ENCODE results near the gene FCN3.
A peak's percentile ranks its signal among the peaks of the same experiment; 100 is the strongest.
"Not testable (repeated sequence)": the region's sequence is repeated elsewhere in the genome, so short reads cannot be mapped to it uniquely, and the experiment has no call there.

The FCN3 gene

GRCh38 chr1:27398405-27399149 is 24.0 kb upstream of the FCN3 start:
- no peak for DNase-seq

DNA sequence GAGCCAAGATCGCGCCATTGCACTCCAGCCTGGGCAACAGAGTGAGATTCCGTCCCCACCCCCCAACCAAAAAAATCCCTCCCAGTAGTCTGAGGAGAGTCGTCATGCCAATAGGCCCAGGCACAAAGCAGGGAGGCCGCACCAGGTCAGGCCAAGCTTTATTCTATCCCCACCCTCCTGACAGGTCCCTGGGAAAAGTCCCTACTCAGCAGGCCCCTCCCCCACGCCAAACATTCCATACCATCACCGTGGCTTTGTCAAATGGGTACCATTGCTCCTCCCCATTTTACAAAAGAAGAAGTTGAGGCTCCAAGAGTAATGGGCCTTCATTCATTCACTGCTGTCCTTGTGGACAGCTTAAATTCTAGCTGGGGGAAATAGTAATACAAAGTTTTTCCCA is 23.1 kb upstream of the FCN3 start:
- DNase-seq = no peak

DNA sequence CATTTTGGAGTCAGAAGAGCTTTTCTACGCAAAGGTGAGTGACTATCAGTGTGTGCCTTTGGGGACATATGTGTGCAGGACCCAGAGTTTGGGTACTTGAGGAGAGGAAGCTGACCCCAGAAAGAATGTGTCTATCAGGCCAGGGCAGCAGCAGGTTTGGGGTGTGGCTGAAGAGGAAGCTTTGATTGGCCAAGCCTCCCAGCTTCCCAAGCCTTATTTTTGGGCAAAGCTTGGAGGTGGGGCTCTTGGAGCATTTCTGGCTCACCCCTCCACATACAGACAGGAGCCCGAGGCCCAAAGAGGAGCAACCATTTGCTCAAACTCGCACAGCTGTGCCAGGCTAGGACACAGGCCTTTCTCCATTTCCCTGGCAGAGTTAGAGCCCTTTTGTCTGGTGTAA is 22.5 kb upstream of the FCN3 start:
- no peak for DNase-seq

GRCh38 chr1:27395441-27396195 is 21.0 kb upstream of the FCN3 start:
- DNase-seq = peak; percentile 79

DNA sequence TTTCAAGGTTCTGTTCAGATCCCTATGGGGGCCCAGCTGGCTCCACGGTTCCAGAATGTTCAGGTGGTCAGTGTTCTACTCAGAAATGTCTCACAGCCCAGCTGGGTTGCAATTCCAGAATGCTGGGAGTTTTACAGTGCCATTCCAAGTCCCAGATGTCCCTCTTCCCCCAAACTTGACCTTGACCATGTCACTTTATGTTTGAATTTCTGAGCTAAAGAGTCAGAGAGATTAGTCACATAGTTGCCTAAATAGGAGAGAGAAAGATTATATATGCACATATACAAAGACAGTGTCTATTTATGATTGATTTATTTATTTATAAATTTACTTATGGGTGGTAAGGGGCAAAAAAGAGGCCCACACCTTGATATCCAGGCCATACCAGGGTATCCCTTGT is 20.3 kb upstream of the FCN3 start:
- DNase-seq = no peak

GRCh38 chr1:27394282-27394658 is 19.6 kb upstream of the FCN3 start:
- no peak for DNase-seq

- DNase-seq = no peak
These were observed 19.1 kb upstream of the FCN3 start for GRCh38 chr1:27393641-27394281.

- no peak for DNase-seq
These were observed 18.4 kb upstream of the FCN3 start for GRCh38 chr1:27392778-27393635.

DNA sequence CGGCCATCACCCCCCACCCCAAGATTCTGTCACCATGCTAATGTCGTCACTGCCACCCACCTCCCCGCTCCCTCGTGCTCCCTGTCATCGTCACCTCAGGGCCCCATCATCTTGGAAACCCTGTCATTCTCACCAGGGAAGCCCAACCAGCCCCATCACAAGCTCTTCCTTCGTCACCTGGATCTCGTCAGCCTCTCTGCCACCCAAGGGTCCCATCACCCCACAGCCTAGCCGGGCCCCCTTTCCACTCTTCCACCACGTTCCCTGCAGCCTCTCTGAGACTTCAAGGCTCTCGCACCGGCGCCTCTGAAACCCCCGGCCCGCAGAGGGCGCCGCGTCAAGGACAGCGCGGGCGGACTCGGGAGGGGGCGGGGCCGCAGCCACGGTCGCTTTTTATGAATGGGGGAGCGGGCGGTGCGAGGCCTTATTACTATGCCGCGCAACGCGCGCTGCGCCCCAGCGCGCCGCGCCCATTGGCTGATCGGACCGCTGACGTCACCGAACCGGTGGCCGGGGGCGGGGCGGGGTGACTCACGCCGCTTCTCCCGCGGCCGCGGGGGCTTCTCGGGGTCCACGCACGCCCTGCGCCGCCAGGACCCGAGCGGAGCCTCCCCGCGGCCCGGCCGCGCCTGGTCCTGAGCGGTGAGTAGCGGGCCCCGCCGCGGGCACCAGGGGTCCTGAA is 17.6 kb upstream of the FCN3 start, which contains the start of gene GPR3:
Gene GPR3, plus strand, starts transcription at position 527 of the 682 bp plus-strand sequence. CDS start 1,177 bp downstream, outside the sequence.
- peak; percentile 94 for DNase-seq

DNA sequence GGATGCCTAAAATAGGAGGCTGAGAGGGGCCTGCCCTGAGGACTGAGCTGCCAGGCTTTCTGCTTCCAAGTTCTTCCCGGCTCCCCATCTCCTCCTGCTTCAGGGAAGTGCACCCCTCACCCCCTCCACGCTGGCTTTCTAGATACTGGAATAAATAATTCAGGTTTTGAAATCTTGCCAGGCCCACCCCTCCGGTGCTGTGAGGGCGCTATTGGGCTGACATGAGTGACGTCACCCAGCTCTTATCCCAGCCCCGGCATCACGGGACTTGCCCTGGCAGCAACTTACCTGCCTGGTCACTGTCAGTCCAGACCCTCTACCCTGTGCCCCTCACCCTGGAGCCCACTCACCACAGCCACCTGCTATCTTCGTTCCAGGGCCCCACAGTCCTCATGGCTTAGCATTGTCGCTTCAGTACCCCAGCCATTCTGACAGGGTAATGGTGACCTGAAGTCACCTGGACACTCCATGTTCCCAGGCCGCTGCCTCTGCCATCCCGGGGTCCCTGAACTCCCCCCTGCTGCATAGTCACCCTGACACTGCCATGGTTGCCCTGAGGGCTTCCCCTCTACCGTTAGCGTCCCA is 17.0 kb upstream of the FCN3 start:
- DNase-seq = peak; percentile 30

DNA sequence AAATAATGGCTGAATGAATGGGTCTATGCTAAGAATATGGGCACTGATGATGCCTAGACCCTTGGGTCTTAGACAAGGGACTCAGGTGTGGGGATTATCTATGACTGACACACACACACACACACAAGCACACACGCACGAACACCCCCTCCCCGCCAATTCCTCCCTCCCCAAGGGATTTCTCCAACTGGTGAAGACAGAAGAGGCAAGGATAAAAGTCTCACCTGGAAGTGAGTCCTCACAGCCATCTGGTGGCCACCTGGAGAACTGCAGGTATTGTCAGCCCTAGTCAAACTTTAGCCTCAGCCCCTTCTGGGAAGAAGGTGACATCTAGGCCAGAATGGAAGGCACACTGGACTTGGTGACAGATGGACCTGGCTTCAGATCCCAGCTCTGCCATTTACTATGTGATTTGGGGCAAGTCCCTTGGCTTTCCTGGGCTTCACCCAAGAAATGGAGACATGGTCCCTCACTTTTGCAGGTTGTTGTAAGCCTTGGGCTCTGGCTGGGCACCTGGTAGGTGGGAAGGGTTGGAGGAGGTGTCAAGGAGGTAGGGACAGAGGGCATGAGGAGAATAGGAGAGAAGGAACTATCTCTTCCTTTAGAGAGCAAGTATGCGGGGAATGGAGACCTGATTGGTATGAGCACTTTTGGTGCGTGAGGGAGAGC is 13.8 kb upstream of the FCN3 start:
- peak; percentile 77 for DNase-seq

DNA sequence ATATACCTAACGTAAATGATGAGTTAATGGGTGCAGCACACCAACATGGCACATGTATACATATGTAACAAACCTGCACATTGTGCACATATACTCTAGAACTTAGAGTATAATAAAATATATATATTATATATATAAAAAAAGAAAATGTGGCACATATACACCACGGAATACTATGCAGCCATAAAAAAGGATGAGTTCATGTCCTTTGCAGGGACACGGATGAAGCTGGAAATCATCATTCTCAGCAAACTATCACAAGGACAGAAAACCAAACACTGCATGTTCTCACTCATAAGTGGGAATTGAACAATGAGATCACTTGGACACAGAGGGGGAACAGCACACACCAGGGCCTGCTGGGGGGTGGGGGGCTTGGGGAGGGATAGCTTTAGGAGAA is 10.2 kb upstream of the FCN3 start:
- not testable (repeated sequence) for DNase-seq

- DNase-seq = no peak
These were observed 9.0 kb upstream of the FCN3 start for GRCh38 chr1:27383661-27384060.

- peak; percentile 60 for DNase-seq
These were observed 8.5 kb upstream of the FCN3 start, which contains the start of gene CD164L2 for GRCh38 chr1:27383039-27383605. Gene CD164L2, minus strand, starts transcription at chr1:27383333. Its CDS starts 94 bp downstream, at chr1:27383239.

DNA sequence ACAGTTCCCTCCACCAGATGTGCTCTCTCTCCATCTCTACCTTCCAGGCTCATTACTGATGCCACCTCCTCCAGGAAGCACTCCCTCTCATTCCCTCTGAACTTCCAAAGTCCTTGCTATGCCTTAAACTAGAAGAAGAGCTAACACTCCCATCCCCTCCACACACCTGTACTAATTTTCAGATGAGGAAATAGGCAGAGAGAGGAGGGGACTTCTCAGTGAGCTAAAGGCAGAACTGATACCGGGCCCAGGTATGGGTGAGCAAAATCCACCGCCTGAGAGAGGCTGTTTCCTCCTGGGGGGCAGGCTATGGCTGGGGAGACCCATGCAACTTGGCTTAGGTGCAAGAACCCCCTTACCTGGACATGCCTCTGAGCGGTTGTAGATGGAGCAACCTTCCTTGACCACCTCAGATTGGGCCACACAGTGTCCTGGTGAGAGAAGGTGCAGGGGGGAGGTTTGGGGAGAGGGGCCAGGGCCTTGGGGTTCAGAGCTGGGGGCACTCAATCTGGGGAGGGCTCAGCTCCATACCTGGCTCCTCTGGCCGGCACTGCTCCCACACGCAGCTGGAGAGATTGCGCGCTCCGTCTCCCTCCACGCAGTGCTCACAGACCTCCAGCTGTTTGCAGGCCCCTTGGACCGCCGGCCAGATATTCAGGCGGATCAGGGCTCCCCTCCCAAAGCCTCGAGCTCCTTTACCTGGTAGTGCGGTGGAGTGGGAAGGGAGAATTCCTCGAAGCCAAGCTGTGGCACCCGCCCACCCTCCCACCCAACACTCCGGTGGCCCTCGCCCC is 7.5 kb upstream of the FCN3 start:
- DNase-seq = no peak

DNA sequence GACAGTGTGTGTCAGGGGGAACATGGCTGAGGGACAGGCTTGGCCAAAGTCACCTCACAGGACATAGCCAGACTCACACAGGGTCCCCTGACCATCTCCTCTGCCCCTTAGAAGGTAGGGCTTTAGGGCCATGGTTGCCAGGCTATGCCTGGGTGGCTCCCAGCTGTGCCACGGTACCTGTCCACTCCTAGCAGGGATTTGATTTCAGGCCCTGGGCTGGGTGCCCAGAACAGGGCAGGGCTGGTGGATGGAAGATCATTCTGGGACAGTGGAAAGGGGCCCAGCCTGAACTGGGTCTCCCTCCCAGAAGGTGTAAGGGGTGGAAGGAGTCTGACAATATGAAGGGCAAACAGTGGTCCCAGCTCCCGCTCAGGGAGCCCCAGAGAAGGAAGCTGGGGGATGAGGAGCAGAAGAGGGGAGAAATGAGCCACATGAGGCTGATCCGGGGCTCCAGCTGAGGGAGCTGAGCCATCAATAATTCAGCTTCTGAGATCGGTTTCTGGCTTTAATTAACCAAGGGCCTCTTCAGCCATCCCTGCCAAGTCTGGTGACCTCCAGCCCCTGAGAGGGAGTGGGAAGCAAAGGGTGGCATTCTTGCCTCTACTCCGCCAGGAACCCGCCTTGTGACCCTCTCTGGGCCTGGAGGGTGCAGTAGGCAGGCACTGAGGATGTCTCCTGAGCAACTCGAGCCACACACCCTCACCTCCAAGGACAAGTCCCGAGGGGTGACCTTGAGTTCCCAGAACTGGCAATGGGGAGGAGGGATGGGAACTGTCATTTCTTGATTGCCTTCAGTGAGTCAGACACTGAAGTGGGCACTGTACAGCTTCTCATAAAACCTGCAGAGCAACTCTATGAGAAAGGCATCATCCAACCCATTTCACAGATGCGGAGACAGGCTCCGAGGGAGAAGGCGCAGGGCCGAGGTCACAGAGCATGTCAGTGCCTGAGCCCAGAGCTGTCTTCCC is 6.4 kb upstream of the FCN3 start:
- DNase-seq = no peak

DNA sequence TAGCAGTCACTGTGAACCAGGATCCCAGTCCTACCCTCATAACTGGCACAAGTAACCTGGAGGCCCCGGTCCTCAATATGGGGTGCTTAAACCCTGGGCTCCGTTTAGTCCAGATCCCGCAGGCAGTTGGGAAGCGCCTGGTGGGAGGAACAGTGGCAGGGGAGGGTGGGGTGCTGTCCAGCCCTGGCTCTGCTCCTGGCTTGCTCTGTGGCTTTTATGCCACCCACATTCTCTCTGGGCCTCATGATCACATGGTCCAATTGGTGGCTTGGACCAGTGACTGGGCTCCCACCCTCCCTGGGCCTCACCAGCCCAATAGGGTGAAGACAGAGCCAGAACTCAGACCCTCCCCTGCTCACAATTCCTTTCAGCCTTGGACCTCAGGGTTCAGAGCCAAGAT is 5.6 kb upstream of the FCN3 start:
- no peak for DNase-seq

DNA sequence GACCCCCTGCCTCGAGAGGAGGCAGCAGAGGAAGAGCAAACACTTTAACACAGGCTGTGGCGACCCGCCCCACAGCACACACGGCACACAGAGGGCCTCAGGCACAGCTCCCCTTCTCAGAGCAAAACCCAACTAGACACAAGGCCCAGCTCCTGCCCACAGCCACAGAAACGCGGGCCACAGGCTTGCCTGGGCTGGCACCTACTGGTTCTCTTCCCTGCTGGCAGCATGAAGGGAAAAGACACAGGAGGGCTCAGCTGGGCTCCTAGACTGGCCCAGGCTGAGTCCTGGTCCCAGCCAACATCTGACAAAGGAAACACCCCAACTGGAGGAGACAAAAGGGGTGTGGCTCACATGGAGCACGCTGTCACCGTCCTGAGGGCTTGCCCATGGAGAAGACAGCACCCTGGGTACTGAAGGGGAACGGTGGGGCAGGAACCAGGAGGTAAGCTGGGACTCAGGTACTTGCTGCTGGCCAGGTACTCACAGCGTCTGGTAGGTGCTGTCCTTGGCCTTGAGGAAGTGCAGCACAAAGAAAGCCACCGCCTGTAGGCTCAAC is 5.0 kb upstream of the FCN3 start:
- DNase-seq = no peak
